ENCODE measurements around the gene PPFIA1. TPM values are rescaled to one million over a fixed set of nuclear protein-coding genes. Genes with fewer than 3 reads are reported as not detected.
A peak's percentile ranks its signal among the peaks of the same experiment; 100 is the strongest.

Gene PPFIA1
- total RNA-seq, 4 donors from 2014 or later, result 18.8 to 79.7 (median 39.1) TPM

GRCh38 chr11:70410276-70411205 lies 140.1 kb downstream of the PPFIA1 start:
- no peaks in the 10 kb centered on the region for H3K4me1 ChIP-seq

GRCh38 chr11:70411713-70412452 lies 141.4 kb downstream of the PPFIA1 start:
- no peak overlapping the region for H3K27ac ChIP-seq
- DNase-seq, result no peak
- no peaks in the 10 kb centered on the region for H3K4me1 ChIP-seq
- no peaks in the 10 kb centered on the region for H3K36me3 ChIP-seq
- H3K9me3 ChIP-seq, result no peaks in the 10 kb centered on the region
- TF ChIP-seq POLR2A (IDR thresholded peaks at IDR 0.05), result no peak
- TF ChIP-seq, protein P1, sequence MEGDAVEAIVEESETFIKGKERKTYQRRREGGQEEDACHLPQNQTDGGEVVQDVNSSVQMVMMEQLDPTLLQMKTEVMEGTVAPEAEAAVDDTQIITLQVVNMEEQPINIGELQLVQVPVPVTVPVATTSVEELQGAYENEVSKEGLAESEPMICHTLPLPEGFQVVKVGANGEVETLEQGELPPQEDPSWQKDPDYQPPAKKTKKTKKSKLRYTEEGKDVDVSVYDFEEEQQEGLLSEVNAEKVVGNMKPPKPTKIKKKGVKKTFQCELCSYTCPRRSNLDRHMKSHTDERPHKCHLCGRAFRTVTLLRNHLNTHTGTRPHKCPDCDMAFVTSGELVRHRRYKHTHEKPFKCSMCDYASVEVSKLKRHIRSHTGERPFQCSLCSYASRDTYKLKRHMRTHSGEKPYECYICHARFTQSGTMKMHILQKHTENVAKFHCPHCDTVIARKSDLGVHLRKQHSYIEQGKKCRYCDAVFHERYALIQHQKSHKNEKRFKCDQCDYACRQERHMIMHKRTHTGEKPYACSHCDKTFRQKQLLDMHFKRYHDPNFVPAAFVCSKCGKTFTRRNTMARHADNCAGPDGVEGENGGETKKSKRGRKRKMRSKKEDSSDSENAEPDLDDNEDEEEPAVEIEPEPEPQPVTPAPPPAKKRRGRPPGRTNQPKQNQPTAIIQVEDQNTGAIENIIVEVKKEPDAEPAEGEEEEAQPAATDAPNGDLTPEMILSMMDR (IDR thresholded peaks at IDR 0.05), result no peak
- no peaks in the 10 kb centered on the region for H3K27me3 ChIP-seq
- no peak overlapping the region for H3K4me3 ChIP-seq
- intact Hi-C loops (cut with DNase I; ENCODE audit: low total_unique reads), result no loop called here

More at GRCh38 chr11:70410276-70411205, 140.1 kb downstream of the PPFIA1 start:
- no peaks in the 10 kb centered on the region for H3K36me3 ChIP-seq
- intact Hi-C loops (cut with DNase I; ENCODE audit: low total_unique reads), result no loop called here
- H3K4me3 ChIP-seq, result no peak overlapping the region
- H3K9me3 ChIP-seq, result no peaks in the 10 kb centered on the region
- no peaks in the 10 kb centered on the region for H3K27me3 ChIP-seq
- DNase-seq, result no peak
- TF ChIP-seq POLR2A (IDR thresholded peaks at IDR 0.05), result no peak
- TF ChIP-seq, protein P1 (IDR thresholded peaks at IDR 0.05), result no peak
- no peak overlapping the region for H3K27ac ChIP-seq

DNA sequence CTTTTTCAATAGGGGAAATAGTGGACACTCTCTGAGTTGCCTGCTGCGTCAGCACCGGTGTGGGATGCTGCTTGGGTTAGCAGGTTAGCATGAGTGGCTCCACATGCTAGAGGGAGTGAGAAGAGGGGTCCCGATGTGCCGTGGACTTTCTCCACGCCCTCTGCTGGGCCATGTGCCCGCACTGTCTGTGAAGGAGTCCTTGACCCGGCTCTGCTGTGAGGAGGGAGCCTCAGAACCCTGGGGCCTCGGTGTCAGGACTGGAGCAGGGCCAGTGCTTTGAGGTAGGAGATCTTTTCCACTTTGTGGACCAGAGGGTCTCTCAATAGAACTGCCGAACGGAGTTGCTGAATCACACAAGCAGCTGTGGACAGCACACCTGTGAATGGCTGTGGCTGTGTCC lies 142.7 kb downstream of the PPFIA1 start:
- no peak overlapping the region for H3K4me3 ChIP-seq
- H3K27me3 ChIP-seq, result no peaks in the 10 kb centered on the region
- no peak for TF ChIP-seq POLR2A (IDR thresholded peaks at IDR 0.05)
- TF ChIP-seq, protein P1 (IDR thresholded peaks at IDR 0.05), result no peak
- no peak overlapping the region for H3K27ac ChIP-seq
- no peaks in the 10 kb centered on the region for H3K36me3 ChIP-seq
- intact Hi-C loops (cut with DNase I; ENCODE audit: low total_unique reads), result no loop called here
- H3K4me1 ChIP-seq, result no peaks in the 10 kb centered on the region
- DNase-seq, result no peak
- no peaks in the 10 kb centered on the region for H3K9me3 ChIP-seq

- no peaks in the 10 kb centered on the region for H3K9me3 ChIP-seq
- H3K4me1 ChIP-seq, result no peaks in the 10 kb centered on the region
- DNase-seq, result no peak
- H3K36me3 ChIP-seq, result no peaks in the 10 kb centered on the region
- TF ChIP-seq POLR2A (IDR thresholded peaks at IDR 0.05), result no peak
- TF ChIP-seq, protein P1 (IDR thresholded peaks at IDR 0.05), result no peak
- intact Hi-C loops (cut with DNase I; ENCODE audit: low total_unique reads), result no loop called here
- H3K27me3 ChIP-seq, result no peaks in the 10 kb centered on the region
- H3K4me3 ChIP-seq, result no peak overlapping the region
- H3K27ac ChIP-seq, result peak overlapping the region in 1 of 2 donors; percentile 43
Observed at GRCh38 chr11:70414341-70415100, 144.0 kb downstream of the PPFIA1 start.

All from uterus (tissue), 4 donors.